NB4 (cell line): ENCODE measurements around the gene ITSN1.

ENCODE experiments used
- MYC ChIP-seq: IDR thresholded peaks from 2 replicates; pipeline ENCODE4 v1.6.1; 2011; ENCODE audit warnings: low read depth, low read length
- TF ChIP-seq, protein P1 (sequence below): IDR thresholded peaks from one replicate; pipeline ENCODE4 v1.5.1; 2012; ENCODE audit warnings: low read depth, low read length

DNA sequence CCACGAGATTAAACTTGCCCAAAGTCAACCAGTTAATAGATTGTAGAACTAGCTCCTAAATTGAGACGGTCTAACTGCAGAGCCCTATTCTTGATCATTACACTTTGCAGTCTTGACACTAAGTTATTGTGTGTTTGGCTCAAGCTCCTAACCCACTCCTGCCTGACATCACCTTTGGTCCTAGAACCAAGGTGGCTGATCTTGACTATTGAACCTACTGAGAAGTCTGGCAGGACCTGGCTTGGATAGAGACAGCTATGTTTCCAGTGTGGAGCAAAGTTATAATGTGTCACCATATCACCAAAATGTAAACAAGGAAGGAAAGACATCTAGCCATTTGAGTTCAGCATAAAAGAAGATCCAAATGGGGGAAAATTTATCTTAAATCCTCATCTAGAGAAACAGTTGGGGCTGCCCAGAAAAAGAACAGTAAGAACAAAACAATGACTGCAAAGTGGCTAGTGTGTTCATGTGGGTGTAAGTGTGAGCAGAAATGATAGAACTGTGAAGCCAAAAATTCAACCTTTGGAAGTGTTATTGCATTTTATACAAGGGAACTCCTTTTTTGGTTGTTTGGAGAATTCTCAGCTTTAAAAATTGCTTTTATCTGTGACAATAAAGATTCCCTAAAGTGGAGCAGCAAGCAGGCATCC, 166.5 kb downstream of the ITSN1 start:
- TF ChIP-seq, protein P1, sequence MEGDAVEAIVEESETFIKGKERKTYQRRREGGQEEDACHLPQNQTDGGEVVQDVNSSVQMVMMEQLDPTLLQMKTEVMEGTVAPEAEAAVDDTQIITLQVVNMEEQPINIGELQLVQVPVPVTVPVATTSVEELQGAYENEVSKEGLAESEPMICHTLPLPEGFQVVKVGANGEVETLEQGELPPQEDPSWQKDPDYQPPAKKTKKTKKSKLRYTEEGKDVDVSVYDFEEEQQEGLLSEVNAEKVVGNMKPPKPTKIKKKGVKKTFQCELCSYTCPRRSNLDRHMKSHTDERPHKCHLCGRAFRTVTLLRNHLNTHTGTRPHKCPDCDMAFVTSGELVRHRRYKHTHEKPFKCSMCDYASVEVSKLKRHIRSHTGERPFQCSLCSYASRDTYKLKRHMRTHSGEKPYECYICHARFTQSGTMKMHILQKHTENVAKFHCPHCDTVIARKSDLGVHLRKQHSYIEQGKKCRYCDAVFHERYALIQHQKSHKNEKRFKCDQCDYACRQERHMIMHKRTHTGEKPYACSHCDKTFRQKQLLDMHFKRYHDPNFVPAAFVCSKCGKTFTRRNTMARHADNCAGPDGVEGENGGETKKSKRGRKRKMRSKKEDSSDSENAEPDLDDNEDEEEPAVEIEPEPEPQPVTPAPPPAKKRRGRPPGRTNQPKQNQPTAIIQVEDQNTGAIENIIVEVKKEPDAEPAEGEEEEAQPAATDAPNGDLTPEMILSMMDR = no peak
- TF ChIP-seq MYC = no peak
